GM04504 (cell line): ENCODE measurements around the gene NISCH.

Experiments
- DNase-seq: peaks from one replicate; pipeline ENCODE4 v3.0.0-alpha.2; 2012; ENCODE audit warnings: low read depth

NISCH gene

DNA sequence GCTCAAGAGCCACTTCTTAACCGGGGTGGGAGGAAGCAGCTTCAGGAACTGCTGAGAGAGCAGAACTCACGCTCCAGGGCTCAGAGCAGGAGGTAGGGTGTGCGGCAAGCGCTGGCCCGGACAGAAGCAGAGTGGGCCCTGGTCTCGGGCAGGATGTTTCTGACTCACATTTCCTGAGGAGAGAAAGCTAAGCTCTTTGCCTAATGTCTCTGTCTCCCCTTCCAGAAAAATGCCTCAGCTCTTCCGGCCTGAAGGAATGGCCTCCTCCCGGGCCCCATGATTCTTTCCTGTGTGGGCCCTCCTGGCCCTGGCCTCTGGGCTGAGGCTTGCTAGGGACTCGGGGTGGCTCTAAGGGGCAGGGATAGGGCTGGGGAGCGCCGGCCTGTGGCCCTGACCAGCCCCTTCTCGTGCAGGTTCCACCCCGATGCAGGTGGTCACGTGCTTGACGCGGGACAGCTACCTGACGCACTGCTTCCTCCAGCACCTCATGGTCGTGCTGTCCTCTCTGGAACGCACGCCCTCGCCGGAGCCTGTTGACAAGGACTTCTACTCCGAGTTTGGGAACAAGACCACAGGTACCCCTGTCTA is 35.6 kb downstream of the NISCH start:
- no peak for DNase-seq

GRCh38 chr3:52492059-52492458 is 36.7 kb downstream of the NISCH start:
- DNase-seq, result no peak

DNA sequence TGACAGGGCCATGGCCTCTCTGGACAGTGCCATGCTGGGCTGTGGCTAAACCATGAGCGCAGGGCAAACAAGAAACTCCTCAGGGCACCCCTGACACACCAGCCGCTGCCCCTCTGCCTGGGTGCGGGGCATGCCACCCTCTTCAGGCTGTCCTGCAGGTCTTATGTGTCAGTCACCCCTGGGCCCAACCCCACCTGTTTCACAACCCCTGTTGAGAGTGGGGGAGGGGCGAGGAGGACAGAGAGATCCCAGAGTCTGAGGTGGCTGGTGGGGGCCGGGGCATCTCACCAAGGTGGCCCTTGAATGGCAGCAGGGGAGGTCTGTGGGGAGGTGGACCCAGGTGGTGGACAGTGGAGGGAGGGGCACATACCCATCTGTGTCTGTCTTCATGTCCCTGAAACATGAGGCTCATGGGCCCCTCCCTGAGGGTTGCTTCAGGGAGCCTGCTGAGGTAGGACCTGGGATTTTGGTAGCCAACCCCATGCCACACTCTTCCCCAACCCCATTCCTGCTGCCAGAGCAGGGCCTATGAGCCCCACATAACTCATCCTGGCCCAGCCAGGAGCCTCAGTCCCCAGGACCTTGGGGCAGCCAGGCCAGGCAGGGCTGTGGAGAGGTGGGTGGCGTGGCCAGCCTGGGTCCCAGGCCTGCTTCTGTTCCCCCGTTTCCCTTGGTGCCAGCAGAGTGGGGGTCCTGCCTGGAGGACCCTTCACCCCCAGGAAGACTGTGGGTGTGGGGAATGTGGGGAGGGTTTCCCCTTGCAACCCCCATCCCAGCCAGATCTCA is 38.0 kb downstream of the NISCH start:
- no peak for DNase-seq

GRCh38 chr3:52494445-52494844 is 39.0 kb downstream of the NISCH start:
- DNase-seq, result no peak

- DNase-seq, result no peak
Measured at GRCh38 chr3:52494886-52495495, 39.6 kb downstream of the NISCH start, which contains the start of gene STAB1. TSS of gene STAB1 (plus strand) at chr3:52495338. CDS start at chr3:52495414, 76 bp downstream.

- DNase-seq, result peak; percentile 36
Measured at GRCh38 chr3:52495777-52496602, 40.6 kb downstream of the NISCH start.

DNA sequence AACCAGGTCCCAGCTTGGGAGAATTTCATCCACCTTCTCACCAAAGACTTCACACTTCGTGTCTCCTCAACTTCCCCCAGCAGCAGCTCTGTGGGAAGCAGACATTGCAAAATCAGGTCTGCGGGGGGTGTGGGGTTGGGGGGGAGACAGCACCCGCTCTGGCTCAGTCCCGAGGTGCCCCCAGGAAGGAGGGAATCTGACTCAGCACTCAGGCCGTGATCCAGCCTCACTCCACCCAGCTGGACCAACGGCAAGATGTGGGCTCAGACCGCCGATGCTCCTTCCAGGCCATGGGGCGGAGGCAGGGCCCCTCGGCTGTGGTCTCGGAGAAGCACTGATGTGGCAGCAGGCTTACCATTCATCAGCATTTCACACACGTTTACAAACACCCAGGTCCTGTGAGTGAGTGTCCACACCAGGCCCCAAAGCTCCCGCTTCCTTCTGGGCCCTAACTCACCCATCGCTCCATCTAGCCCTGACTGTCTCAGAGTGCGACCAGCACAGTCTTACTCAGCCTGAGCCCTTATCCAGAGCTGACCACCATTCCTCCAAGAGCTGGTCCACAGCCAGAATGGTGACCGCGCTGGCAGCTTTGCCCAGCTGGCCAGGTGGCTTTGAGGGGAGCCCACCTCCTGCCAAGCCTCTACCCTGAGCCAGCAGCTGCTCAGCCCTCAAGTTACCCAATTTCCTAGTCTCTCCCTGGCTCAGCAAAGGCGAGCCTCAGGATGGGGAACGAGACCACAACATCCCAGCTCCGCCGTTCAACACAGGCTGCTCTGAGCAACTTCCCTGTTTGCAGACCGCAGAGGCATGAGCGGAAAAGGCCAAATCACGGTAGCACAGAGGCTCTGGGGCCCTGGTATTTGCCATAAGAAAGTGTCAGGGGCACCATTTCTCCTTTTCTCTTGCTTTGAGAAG is 43.0 kb downstream of the NISCH start:
- DNase-seq, result peak; percentile 50

DNA sequence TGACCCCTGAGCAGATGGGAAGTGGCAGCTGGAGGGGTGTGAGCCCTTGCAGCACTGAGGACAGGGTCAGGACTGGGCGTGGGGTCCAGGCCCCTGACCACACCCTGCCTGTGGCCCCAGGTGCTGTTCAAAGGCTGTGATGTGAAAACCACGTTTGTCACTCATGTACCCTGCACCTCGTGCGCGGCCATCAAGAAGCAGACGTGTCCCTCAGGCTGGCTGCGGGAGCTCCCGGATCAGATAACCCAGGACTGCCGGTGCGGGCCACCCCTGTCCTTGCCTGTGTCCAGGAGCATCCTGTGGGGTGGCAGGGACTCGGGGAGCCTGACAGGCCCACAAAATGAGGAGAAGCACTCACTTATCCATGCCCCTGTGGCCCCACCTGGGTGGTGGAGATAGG is 45.6 kb downstream of the NISCH start:
- no peak for DNase-seq

DNA sequence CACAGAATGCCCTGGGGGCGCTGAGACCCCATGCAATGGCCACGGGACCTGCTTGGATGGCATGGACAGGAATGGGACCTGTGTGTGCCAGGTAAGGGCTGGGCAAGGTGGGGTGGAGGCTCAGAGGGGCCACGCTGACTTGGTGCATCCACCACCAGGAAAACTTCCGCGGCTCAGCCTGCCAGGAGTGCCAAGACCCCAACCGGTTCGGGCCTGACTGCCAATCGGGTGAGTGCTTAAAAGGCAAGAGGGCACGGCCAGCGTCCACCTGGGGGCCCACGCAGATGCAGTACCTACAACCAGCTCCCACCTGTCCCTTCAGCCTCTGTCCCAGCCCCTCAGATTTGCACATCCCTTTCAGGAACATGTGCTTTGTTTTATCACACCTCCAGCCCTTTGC is 46.6 kb downstream of the NISCH start:
- no peak for DNase-seq

- DNase-seq, result no peak
Measured at GRCh38 chr3:52502808-52503350, 47.5 kb downstream of the NISCH start.

DNA sequence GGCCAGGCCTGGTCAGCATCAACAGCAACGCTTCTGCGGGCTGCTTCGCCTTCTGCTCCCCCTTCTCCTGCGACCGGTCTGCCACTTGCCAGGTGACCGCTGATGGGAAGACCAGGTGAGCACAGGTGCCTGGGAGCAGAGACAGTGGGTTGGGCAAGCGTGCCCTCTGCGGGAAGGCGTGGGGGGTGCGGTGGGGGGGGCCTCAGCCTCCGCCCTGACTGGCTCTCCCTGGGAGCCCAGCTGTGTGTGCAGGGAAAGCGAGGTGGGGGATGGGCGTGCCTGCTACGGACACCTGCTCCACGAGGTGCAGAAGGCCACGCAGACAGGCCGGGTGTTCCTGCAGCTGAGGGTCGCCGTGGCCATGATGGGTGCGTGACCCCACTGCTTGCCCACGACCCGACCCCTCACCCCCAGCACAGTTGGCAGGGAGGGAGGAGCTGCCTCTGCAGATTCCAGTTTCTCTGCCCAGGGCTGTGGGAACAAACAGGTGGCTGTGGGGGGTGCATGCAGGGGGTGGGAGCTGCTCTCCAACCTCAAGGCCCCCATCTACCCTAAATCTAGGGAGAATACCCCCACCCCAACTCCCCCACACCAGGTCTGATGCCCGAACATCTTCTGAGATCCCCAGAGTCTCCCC is 48.5 kb downstream of the NISCH start:
- no peak for DNase-seq

GRCh38 chr3:52504977-52505376 is 49.6 kb downstream of the NISCH start:
- DNase-seq, result no peak

DNA sequence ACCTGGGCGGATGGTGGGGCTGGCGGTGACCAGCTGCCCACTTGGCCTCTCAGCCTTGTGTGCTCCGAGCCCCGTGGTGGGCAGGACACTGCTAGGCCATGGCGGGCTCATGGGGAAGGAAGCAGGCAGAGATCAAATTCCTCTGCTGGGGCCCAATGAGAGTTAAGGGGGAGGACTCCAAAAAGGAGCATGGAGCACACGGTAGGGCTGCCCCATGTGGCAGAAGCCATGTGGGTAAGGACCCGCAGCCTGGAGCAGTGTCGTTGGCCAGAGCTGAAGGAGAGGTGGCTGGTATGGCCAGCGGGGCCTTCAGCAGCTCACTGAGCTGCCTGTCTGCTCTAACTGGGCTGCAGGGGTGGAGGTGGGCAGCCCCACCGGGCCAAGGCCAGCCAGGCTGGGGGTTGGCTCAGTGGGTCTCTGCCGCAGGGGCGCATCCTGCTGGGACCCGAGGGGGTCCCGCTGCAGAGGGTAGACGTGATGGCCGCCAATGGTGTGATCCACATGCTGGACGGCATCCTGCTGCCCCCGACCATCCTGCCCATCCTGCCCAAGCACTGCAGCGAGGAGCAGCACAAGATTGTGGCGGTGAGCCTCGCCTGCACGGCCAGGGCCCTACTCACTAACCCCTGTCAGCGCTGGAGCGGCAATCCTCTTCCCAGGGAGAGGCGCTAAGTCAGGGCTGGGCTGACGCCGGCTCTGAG is 51.0 kb downstream of the NISCH start:
- DNase-seq, result no peak

GRCh38 chr3:52507359-52507758 is 52.0 kb downstream of the NISCH start:
- DNase-seq, result no peak

- no peak for DNase-seq
Measured at GRCh38 chr3:52509753-52510328, 54.4 kb downstream of the NISCH start.

DNA sequence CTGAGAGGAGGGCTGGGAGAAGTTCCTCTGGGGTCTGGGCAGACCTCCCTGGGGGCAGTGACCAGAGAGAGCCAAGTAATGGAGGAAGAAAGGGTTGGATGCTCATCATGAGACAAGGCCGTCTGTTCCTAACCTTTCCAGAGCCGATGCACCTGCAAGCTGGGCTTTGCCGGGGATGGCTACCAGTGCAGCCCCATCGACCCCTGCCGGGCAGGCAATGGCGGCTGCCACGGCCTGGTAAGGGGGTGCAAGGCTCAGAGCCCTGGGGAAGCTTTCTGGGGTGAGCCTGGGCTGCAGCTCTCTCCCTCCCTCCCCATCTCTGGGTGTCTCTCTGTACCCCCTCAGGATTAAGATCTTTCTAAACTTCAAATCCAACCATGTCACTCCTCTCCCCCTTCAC is 56.1 kb downstream of the NISCH start:
- DNase-seq, result no peak

- DNase-seq, result no peak
Measured at GRCh38 chr3:52512105-52512504, 56.7 kb downstream of the NISCH start.

- DNase-seq, result no peak
Measured at GRCh38 chr3:52512727-52513126, 57.3 kb downstream of the NISCH start.

DNA sequence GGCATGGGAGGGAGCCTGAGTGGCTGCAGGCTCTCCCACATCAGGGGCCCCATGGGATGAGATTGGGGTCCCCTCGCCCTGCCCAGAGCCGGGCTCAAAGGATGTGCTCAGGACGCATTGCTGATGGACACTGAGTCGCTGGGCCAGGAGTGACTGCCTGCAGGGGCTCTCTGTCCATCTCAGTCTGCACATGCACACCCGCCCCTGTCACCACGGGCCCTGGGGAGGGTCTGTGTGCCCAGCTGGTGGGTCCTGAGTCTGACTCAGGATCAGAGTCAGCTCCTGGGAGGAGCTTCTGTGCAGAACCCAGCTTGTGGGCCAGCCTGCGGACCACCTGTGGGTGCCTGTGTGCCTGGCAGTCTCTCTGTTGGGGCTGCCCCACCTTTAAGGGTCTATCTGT is 57.9 kb downstream of the NISCH start:
- no peak for DNase-seq

- DNase-seq, result no peak
Measured at GRCh38 chr3:52514576-52514975, 59.2 kb downstream of the NISCH start.
